Measurements from ENCODE around the gene RHAG.
"Not testable (repeated sequence)": the region's sequence is repeated elsewhere in the genome, so short reads cannot be mapped to it uniquely, and the experiment has no call there.

The RHAG gene

GRCh38 chr6:49635480-49635879 lies 1.2 kb downstream of the RHAG start:
- DNase-seq, result no peak

- no peak for DNase-seq
Measured at GRCh38 chr6:49634836-49635218, 1.8 kb downstream of the RHAG start.

- no peak for DNase-seq
Measured at GRCh38 chr6:49634092-49634835, 2.4 kb downstream of the RHAG start.

GRCh38 chr6:49633541-49633940 lies 3.1 kb downstream of the RHAG start:
- DNase-seq, result no peak

- DNase-seq, result no peak
Measured at GRCh38 chr6:49632727-49633126, 3.9 kb downstream of the RHAG start.

GRCh38 chr6:49629485-49630088 lies 7.1 kb downstream of the RHAG start:
- not testable (repeated sequence) for DNase-seq

- DNase-seq, result no peak
Measured at GRCh38 chr6:49626811-49627210, 9.8 kb downstream of the RHAG start.

- DNase-seq, result no peak
Measured at GRCh38 chr6:49618257-49618656, 18.4 kb downstream of the RHAG start.

- not testable (repeated sequence) for DNase-seq
Measured at GRCh38 chr6:49614144-49614543, 22.5 kb downstream of the RHAG start.

GRCh38 chr6:49609285-49609684 lies 27.4 kb downstream of the RHAG start:
- DNase-seq, result no peak

GRCh38 chr6:49608275-49608674 lies 28.4 kb downstream of the RHAG start:
- DNase-seq, result not testable (repeated sequence)

- DNase-seq, result peak in 1 of 2 experiments; percentile 4
Measured at GRCh38 chr6:49607391-49607982, 29.2 kb downstream of the RHAG start.

- DNase-seq, result peak; percentile 42 to 80
Measured at GRCh38 chr6:49606721-49607390, 29.8 kb downstream of the RHAG start.

GRCh38 chr6:49604080-49604479 lies 32.6 kb downstream of the RHAG start:
- not testable (repeated sequence) for DNase-seq

GRCh38 chr6:49587262-49587661 lies 49.4 kb downstream of the RHAG start:
- not testable (repeated sequence) for DNase-seq

GRCh38 chr6:49582529-49582928 lies 54.1 kb downstream of the RHAG start:
- DNase-seq, result no peak

GRCh38 chr6:49579649-49580048 lies 57.0 kb downstream of the RHAG start:
- DNase-seq, result no peak

GRCh38 chr6:49576618-49577017 lies 60.0 kb downstream of the RHAG start:
- no peak for DNase-seq

GRCh38 chr6:49570474-49571079 lies 66.1 kb downstream of the RHAG start:
- peak; percentile 26 to 65 for DNase-seq

GRCh38 chr6:49565855-49566254 lies 70.8 kb downstream of the RHAG start:
- DNase-seq, result peak in 1 of 2 experiments; percentile 78

- no peak for DNase-seq
Measured at GRCh38 chr6:49565261-49565660, 71.4 kb downstream of the RHAG start.

- DNase-seq, result no peak
Measured at GRCh38 chr6:49564552-49564951, 72.1 kb downstream of the RHAG start.
